HFF-Myc (cell line): Measurements from ENCODE around the gene CBX1.

Experiments used
- DNase-seq: peaks from one replicate; pipeline ENCODE4 v3.0.0-alpha.2; 2011; ENCODE audit warnings: low read depth; ENCODE audit errors: extremely low read depth
- H3K4me3 ChIP-seq: replicated peaks from 2 replicates; pipeline ENCODE4 v1.5.1; 2011; ENCODE audit warnings: low read depth, mild to moderate bottlenecking, control low read depth, low read length
- TF ChIP-seq, protein P1 (sequence below): IDR thresholded peaks from 2 replicates; pipeline ENCODE4 v1.5.1; 2012; ENCODE audit warnings: mild to moderate bottlenecking, low read depth, low read length, control low read depth; ENCODE audit errors: missing control alignments

The CBX1 gene

DNA sequence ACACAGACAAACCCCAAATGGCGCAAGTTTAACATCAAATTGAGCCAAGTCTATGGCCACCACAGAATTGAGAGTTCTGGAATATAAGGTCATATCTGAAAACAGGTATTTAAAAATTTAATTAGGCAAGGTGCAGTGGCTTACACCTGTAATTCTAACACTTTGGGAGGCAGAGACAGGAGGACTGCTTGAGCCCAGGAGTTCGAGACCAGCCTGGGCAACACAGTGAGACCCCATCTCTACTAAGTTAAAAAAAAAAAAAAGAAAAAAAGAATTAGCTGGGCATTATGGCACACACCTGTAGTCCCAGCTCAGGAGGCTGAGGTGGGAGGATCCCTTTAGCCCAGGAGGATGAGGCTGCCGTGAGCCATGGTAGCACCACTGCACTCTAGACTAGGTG, 34.0 kb downstream of the CBX1 start:
- no peak for DNase-seq
- TF ChIP-seq, protein P1, sequence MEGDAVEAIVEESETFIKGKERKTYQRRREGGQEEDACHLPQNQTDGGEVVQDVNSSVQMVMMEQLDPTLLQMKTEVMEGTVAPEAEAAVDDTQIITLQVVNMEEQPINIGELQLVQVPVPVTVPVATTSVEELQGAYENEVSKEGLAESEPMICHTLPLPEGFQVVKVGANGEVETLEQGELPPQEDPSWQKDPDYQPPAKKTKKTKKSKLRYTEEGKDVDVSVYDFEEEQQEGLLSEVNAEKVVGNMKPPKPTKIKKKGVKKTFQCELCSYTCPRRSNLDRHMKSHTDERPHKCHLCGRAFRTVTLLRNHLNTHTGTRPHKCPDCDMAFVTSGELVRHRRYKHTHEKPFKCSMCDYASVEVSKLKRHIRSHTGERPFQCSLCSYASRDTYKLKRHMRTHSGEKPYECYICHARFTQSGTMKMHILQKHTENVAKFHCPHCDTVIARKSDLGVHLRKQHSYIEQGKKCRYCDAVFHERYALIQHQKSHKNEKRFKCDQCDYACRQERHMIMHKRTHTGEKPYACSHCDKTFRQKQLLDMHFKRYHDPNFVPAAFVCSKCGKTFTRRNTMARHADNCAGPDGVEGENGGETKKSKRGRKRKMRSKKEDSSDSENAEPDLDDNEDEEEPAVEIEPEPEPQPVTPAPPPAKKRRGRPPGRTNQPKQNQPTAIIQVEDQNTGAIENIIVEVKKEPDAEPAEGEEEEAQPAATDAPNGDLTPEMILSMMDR = no peak
- no peak overlapping the region for H3K4me3 ChIP-seq

GRCh38 chr17:48066656-48067055, 34.6 kb downstream of the CBX1 start:
- TF ChIP-seq, protein P1 = no peak
- H3K4me3 ChIP-seq = no peak overlapping the region
- DNase-seq = no peak

- TF ChIP-seq, protein P1 = no peak
- no peak overlapping the region for H3K4me3 ChIP-seq
- DNase-seq = no peak
Observed at GRCh38 chr17:48066192-48066591, 35.1 kb downstream of the CBX1 start.

DNA sequence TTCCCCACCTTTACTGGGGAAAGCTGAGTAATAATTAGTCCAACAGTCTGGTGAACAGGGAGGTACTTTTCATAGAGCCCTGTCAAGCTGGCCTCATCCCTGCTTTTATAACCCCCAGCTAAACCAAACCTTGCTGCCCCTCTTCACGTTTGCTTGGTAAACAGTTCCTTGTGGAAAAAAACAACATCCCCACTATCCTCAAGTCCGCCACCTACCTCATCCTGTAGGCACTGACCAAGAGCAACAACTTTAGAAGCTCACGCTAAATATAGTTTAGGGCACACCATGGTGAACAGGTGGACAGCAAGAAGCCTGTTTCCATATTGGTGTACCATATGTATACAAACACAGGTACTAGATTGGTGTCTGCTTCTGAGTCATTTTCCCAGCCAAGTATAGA, 36.6 kb downstream of the CBX1 start:
- TF ChIP-seq, protein P1 = no peak
- H3K4me3 ChIP-seq = no peak overlapping the region
- DNase-seq = no peak

DNA sequence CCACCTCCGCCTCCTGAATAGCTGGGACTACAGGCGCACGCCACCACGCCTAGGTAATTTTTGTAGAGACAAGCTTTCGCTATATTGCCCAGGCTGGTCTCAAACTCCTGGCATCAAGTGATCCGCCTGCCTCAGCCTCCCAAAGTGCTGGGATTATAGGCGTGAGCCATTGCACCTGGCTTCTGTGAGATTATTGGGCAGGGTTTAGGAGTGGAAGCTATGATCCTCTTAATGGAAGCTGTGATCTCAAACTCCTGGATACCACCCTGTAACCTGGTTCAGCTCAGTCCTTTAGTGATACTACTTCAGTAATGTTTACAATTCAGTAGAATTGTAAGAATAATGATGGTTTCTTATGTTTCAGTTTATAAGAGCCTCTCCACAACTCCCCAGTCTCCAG, 39.0 kb downstream of the CBX1 start:
- TF ChIP-seq, protein P1 = no peak
- no peak for DNase-seq
- no peak overlapping the region for H3K4me3 ChIP-seq

- no peak for DNase-seq
- no peak overlapping the region for H3K4me3 ChIP-seq
- TF ChIP-seq, protein P1 = no peak
Observed at GRCh38 chr17:48060249-48060648, 41.0 kb downstream of the CBX1 start.

DNA sequence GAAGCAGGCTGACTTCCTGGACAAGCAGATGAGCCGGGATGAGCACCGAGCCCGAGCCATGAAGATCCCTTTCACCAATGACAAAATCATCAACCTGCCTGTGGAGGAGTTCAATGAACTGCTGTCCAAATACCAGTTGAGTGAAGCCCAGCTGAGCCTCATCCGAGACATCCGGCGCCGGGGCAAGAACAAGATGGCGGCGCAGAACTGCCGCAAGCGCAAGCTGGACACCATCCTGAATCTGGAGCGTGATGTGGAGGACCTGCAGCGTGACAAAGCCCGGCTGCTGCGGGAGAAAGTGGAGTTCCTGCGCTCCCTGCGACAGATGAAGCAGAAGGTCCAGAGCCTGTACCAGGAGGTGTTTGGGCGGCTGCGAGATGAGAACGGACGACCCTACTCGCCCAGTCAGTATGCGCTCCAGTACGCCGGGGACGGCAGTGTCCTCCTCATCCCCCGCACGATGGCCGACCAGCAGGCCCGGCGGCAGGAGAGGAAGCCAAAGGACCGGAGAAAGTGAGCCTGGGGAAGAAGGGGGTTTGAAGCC, 42.1 kb downstream of the CBX1 start:
- TF ChIP-seq, protein P1 = no peak
- no peak overlapping the region for H3K4me3 ChIP-seq
- no peak for DNase-seq
